ENCODE results near the gene TMEM178B.
A peak's percentile ranks its signal among the peaks of the same experiment; 100 is the strongest.
"Not testable (repeated sequence)": the region's sequence is repeated elsewhere in the genome, so short reads cannot be mapped to it uniquely, and the experiment has no call there.

The TMEM178B gene

GRCh38 chr7:141073641-141074161 is at the start of gene TMEM178B:
TSS of gene TMEM178B (plus strand) at chr7:141074064.
- DNase-seq, result peak; percentile 71 to 80

DNA sequence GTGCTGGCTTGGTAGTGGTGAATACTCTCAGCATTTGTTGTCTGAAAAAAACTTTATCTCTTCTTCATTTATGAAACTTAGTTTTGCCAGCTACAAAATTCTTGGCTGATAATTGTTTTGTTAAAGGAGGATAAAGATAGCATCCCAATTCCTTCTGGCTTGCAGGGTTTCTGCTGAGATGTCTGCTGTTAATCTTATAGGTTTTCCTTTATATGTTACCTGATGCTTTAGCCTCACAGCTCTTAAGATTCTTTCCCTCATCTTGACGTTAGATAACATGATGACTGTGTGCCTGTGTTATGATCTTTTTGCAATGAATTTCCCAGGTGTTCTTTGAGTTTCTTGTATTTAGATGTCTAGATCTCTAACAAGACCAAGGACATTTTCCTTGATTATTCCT is 49.2 kb upstream of the TMEM178B start:
- DNase-seq, result no peak

DNA sequence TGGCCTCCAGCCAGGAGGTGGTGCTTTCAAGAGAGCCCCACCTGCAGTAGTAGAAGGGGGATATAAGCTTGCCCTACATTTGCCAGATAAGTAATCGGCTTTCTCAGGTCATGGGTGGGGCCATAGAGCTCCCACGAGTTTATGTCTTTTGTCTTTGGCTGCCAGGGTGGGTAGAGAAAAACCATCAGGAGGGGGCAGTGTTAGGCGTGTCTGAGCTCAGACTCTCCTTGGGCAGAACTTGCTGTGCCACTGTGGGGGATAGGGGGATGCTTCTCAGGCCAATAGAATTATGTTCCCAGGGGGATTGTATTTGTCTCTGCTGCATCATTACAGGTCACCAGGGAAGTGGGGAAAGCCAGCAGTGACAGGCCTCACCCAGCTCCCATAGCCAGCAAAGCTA is 46.8 kb upstream of the TMEM178B start:
- no peak for DNase-seq

- no peak for DNase-seq
These were observed 45.1 kb upstream of the TMEM178B start for GRCh38 chr7:141028767-141029166.

DNA sequence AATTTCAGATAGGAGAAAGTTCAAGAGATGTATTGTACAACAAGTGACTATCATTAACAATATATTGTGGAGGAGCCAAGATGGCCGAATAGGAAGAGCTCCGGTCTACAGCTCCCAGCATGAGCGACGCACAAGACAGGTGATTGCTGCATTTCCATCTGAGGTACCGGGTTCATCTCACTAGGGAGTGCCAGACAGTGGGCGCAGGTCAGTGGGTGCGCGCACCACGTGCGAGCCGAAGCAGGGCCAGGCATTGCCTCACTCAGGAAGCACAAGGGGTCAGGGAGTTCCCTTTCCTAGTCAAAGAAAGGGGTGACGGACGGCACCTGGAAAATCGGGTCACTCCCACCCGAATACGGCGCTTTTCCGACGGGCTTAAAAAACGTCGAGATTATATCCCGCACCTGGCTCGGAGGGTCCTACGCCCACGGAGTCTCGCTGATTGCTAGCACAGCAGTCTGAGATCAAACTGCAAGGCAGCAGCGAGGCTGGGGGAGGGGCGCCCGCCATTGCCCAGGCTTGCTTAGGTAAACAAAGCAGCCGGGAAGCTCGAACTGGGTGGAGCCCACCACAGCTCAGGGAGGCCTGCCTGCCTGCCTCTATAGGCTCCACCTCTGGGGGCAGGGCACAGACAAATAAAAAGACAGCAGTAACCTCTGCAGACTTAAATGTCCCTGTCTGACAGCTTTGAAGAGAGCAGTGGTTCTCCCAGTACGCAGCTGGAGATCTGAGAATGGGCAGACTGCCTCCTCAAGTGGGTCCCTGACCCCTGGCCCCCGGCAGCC is 41.1 kb upstream of the TMEM178B start:
- DNase-seq, result not testable (repeated sequence)

- not testable (repeated sequence) for DNase-seq
These were observed 35.8 kb upstream of the TMEM178B start for GRCh38 chr7:141038100-141038499.

- DNase-seq, result no peak
These were observed 34.5 kb upstream of the TMEM178B start for GRCh38 chr7:141039376-141039775.

GRCh38 chr7:141042222-141043193 is 31.4 kb upstream of the TMEM178B start:
- DNase-seq, result no peak

DNA sequence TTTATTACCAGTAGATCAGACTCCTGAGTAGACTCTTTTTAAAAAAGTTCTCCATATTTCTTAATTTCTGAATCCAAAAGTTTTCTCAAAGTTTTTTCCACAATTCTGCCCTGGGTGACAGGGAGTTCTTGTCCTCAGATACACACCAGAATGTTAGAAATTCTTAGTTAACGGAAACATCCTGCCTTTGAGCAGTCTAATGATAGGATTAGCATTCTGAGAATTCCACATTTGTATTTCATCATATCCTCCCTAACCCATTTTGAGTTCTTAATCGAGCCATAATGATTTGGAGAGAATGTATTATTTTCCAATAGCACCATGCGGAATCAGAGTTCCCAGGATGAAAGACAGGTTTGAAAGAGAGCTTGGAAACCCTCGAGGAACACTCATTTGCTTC is 30.2 kb upstream of the TMEM178B start:
- no peak for DNase-seq

- no peak for DNase-seq
These were observed 28.6 kb upstream of the TMEM178B start for GRCh38 chr7:141045126-141045841.

DNA sequence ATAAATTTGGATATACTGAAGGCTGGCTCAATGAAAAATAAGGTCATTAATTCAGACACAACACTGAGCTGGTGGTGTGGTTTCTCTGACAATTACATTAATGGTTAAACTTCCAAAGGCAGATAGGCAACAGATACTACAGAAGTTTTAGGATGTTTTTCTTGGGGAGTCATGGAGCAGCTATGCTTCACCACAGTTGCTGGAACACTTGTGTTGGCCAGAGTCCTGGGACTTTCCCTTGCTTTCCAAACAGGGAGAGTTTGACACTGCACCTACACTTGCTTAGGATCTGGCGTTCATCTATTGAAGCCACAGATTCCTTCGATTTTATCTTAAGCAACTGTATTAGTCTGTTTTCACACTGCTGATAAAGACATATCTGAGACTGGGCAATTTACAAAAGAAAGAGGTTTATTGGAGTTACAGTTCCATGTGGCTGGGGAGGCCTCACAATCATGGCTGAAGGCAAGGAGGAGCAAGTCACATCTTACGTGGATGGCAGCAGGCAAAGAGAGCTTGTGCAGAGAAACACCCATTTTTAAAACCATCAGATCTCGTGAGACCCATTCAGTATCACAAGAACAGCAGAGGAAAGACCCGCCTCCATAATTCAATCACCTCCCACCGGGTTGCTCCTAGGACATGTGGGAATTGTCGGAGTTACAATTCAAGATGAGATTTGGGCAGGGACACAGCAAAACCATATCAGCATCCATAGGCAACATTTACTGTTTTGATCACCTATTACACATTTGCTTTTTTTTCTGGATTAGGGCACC is 27.8 kb upstream of the TMEM178B start:
- no peak for DNase-seq

GRCh38 chr7:141053626-141054025 is 20.2 kb upstream of the TMEM178B start:
- no peak for DNase-seq

DNA sequence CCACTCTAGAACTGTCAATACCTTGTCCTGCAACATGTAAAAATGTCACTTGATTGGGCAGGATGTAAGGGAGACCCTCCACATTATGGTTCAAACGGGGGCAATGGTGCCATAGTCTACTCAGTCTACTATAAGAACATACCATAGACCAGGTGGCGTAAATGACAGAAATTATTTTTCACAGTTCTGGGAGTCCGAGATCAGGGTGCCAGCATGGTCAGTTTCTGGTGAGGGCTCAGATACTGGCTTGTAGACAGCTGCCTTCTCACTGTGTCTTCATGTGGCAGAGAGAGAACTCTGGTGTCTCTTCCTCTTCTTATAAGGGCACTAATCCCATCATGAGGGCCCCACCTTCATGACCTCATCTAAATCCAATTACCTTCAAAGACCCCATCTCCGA is 18.7 kb upstream of the TMEM178B start:
- no peak for DNase-seq

- DNase-seq, result no peak
These were observed 16.1 kb upstream of the TMEM178B start for GRCh38 chr7:141057788-141058187.

- DNase-seq, result not testable (repeated sequence)
These were observed 6.0 kb upstream of the TMEM178B start for GRCh38 chr7:141067856-141068255.

- DNase-seq, result peak; percentile 89 to 90
These were observed 2.5 kb upstream of the TMEM178B start for GRCh38 chr7:141071260-141071854.

DNA sequence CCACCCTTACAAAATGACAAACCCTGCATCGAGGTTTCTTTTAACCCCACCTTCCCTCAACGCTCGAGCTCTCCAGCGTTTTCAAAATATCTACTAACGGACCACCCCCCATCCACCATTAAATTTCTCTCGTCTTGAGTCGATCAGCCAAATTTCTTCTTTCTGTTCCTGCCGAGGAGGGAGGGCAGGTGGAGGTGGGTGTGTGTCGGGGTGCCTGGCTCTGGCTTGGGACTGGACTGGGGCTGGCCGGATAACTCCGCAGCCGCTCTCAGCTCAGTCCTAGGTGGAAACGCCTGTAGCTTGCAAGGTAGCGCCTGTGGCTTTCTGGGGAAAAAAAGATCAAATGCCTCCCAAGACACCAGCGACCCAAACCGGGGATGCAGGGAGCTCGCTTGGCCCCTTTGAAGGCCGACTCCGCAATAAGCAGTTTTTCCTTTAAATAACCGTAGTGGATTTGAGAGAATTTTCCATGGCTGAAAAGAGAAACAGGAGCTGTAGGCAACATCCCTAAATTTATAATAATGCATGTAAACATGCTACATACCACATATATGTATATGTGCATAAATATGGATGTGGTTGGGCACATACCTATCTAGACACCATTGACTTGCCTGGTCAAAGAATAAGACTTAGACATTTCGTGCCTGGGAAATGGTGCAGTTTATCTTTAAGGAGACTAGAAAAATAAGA is 1.9 kb upstream of the TMEM178B start:
- peak; percentile 35 to 51 for DNase-seq

GRCh38 chr7:141072548-141073172 is 1.2 kb upstream of the TMEM178B start:
- DNase-seq, result peak; percentile 86 to 91

GRCh38 chr7:141073173-141073640 is 657 bp upstream of the TMEM178B start:
- DNase-seq, result peak; percentile 55 to 68
